Activated CD4-positive, alpha-beta T cell treated with anti-CD3 and anti-CD28 coated beads, Interleukin-2, Interleukin-6, amounts not matched to agents 100 ng/mL and 50 ng/mL, durations not matched to agents 16 hours and 8 hours (primary cell): ENCODE measurements around the gene GJC1.
"Not testable (repeated sequence)": the region's sequence is repeated elsewhere in the genome, so short reads cannot be mapped to it uniquely, and the experiment has no call there.

Experiments used
- DNase-seq: peaks from one replicate; pipeline ENCODE4 v3.0.0-alpha.2; 2020

The GJC1 gene

DNA sequence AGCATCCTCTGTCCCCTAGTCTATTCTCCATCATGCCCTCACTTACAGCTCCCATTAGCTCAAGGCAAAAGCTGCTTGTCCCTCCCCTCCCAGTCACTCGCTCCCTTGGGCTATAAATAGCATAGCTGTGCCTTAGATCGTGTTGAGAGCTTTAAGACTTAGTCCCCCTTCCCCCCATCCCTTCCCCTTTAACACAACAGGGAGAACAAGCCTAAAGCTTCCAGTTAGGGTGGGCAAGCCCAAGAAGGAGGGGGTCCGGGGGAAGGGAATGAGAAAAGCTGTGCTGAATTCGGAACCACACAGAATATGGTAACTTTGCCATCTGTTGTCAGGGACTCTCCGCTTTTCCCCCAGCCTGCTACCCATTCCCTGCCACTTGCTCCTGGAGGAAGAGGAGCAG, 12.7 kb upstream of the GJC1 start:
- no peak for DNase-seq

DNA sequence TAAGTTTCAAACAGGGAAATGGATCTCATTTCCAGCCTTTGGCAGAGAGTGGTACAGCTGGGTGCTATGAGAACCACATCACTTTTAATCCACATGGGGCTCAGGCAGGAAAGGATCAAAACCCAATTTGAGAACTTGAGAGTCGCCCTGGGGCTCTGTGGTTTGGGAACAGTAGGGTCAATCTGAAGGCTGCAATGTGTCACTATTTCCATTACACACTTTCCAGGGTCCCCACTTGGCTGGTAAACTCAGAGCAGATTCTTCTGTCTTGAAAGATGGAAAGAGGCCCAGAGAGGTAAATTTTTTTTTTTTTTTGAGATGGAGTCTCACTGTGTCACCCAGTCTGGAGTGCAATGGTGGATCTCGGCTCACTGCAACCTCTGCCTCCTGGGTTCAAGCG, 10.8 kb upstream of the GJC1 start:
- DNase-seq: no peak

DNA sequence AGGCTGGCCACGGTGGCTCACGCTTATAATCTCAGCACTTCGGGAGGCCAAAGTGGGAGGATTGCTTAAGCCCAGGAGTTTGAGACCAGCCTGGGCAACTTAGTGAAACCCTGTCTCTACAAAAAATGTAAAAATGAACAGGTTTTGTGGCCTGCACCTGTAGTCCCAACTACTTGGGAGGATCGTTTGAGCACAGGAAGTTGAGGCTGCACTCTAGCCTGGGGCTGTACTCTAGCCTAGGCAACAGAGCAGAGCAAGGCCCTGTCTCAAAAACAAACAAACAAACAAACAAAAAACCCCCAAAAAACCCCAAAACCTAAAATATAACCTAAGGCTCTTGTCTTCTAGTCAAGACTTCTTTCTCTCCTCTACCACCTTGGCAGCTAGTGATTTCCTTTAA, 10.2 kb upstream of the GJC1 start:
- no peak for DNase-seq

DNA sequence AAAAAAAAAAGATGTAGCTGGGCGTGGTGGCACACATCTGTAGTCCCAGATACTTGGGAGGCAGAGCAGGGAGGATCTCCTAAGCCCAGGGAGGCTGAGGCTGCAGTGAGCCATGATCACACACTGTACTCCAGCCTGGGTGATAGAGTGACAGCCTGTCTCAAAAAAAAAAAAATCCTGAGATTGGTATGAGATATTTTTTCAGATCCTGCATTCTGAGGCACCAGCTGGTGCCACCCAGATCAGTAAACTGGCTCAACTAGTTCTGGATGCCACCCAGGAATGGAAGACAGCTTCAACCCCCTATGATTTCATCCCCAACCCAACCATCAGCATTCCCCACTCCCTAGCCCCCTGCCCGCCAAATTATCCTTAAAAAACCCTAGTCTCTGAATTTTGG, 7.1 kb upstream of the GJC1 start:
- DNase-seq: no peak

DNA sequence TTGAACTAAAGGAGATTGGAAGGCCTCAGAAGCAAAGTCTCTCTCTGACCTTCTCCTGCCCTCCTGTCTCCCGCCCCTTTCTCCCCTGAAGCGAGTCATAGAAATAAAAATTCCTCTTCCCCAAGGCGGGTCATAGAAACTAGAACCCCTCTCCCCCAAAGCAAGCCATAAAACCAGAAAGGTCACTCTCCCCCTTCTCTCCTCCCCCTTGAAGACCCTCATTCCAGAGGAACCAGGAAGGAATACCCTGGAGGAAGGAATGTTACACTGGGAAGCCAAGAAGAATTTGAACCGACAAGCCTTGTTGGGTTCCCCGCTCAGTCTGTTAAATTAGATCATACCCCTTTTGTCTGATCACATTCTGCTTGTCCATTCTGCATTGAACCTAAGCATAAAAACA, 2.7 kb upstream of the GJC1 start:
- DNase-seq: no peak

DNA sequence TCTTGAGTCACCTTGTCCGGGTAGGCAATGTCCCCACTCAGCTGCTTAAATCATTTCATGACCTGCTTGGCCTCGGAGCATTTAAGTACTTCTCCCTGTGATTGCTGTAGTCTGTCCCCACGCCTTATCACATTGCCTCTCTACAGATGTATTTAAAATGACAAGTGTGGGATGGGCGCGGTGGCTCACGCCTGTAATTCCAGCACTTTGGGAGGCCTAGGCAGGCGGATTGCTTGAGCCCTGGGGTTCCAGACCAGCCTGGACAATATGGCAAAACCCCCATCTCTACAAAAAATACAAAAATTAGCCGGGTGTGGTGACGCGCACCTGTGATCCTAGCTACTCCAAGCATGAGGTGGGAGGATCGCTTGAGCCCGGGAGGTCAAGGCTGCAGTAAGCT, 1.3 kb upstream of the GJC1 start:
- DNase-seq: no peak

DNA sequence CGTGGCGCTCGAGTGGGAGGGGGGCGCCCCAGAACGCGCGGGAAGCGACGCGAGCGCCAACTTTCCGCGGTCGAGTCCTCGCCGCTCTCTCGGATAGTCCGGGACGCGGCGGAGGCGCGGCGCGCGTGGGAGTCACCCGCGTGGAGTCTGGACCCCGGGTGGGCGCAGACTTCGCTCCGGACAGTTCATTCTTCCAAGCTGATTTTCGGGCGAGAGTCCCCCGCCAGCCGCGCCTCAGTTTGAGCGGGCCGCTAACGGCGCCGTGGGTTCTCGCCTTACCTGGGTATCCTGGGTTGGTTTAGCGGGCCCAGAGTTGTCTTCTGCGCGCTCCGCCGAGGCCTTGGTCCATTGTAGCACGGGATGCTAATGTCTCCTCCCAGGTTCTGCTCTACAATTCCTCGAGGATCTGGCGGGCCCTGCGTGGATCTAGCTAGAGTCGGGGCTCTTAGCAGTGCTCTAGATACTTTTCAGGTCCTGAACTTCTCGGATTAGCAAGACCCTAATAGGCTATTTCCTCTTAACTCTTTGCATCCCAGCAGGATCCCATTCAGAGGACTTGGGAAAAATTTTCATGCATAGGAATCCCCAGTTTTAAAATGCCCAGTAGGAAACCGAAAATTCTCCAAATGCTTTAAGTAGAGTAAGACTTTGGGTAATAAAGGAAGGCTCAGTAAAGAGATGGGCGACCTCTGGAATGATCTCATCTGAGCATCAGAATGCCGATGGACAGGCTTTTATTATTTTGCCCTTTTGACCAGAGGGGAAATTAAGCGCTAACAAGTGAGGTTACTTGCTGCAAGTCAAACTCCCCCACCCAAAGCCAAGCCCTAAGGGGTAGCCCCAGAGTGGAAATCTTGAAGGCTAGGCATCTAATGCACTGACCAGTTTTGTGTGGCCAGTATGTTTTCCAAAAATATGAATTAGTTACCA, 537 bp upstream of the GJC1 start:
- no peak for DNase-seq

DNA sequence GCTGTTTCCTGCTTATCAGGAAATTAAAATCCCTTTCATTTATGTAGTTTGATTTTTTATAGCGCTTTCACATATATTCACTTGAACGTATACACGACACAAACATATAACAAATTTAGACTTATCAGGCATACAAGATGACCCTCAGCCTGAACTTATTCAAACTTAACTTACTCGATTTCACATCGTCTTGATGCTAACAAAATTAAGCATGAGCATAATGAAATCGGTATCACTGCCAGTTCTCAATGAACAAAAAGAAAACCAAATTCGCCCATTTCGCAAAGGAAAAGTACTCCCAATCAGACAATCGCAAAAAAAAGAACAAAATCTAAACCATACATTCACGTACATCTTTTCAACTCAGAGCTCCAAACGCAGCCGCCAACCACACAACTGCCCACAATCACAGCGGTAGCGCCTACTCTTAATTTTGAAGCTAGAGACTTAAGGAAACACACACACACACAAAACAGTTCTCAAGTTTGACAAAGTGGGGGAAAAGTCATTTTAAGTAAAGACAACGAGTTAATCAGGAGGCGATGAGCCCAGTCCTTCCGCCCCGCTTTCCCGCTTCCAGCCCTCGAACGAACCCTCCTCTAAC, 1.1 kb downstream of the GJC1 start:
- DNase-seq: no peak

DNA sequence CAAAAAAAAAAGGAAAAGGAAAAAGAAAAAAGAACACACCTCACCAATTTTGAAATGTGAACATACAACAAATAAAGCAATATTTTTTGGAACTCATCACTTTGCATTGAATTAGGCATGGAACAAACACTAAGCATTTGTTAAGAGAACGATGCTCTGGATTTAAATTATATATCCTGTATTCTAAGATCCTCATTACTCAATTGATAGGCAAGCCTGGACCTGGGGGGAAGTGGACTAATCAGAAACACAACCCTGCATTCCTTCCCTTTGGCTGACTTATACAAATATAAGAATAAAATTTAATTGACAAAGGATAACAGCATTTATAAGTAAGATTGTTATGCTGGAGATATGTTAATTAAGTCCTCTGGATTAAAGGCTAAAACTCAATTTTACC, 2.2 kb downstream of the GJC1 start:
- DNase-seq: no peak

DNA sequence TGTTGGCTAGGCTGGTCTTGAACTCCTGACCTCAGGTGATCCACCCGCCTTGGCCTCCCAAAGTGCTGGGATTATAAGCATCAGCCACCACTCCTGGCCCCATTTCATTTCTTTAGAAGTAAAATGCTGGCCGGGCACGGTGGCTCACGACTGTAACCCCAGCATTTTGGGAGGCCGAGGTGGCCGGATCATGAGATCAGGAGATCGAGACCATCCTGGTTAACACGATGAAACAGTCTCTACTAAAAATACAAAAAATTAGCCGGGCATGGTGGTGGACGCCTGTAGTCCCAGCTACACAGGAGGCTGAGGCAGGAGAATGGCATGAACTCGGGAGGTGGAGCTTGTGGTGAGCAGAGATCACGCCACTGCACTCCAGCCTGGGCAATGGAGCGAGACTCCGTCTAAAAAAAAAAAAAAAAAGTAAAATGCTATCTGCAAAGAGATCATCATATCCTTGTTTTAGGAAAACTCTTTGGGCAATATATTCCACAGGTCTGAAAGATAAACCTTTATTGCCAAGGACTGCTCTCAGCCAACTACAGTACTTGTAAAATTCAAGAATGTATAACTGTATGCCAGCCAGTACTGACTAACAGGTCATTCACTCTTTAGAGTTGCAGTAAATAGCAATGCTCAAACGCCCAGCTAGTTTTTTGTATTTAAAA, 3.8 kb downstream of the GJC1 start:
- no peak for DNase-seq

DNA sequence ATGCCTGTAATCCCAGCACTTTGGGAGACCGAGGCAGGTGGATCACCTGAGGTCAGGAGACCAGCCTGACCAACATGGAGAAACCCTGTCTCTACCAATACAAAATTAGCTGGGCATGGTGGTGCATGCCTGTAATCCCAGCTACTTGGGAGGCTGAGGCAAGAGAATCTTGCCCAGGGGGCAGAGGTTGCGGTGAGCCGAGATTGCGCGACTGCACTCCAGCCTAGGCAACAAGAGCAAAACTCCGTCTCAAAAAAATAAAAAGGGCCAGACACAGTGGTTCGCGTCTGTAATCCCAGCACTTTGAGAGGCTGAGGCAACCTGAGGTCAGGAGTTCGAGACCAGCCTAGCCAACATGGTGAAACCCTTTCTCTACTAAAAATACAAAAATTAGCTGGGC, 4.9 kb downstream of the GJC1 start:
- DNase-seq: not testable (repeated sequence)

DNA sequence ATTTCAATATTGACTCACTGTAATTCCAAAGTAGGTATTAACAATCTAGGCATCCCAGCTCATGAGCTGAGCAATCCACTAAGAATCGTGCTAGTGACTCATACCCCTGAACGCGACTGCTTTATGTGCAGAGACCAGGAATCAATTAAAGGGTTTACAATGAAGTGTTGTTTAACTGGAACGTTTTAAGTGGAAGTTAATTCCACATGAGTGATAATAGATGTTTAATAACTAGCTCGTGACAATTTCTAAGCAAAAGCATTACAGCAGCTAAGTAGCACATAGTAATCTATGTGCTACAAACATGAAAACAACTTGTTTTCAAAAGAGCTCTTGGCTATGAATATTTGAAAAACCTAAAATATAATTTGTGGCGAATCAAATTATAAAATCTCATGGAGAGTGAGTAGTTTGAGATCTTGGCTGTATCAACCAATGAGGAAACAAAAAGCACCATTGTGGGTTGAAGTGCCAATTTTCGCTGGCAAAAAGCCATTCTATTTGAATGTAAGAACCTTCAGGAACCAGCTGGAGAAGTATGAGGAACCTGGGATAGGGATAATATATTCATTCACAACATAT, 9.4 kb downstream of the GJC1 start:
- no peak for DNase-seq

DNA sequence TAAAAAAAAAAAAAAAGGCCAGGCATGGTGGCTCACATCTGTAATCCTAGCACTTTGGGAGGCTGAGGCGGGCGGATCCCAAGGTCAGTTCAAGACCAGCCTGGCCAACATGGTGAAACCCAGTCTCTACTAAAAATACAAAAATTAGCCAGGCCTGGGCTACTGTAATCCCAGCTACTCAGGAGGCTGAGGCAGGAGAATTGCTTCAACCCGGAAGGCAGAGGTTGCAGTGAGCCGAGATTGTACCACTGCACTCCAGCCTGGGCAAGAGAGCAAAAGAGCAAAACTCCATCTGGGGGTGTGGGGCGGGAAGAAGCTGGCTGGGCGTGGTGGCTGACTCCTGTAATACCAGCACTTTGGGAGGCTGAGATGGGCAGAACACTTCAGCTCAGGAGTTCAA, 11.6 kb downstream of the GJC1 start:
- not testable (repeated sequence) for DNase-seq

DNA sequence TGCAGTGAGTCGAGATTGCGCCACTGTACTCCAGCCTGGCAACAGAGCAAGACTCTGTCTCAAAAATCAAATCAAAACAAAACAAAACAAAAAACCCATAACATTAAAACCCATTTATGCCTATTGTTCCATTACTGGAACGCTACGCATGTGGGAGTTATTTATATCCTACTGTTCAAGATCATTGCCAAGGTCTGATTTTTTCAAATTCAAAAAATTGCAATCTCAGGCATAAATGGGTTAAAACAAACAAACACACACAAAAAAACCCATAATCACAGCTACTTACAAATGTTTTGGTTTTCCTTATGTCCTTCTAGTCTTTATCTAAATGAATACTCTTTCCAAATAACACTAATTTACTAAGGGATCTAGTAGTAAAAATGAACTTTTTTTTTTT, 17.8 kb downstream of the GJC1 start:
- no peak for DNase-seq

DNA sequence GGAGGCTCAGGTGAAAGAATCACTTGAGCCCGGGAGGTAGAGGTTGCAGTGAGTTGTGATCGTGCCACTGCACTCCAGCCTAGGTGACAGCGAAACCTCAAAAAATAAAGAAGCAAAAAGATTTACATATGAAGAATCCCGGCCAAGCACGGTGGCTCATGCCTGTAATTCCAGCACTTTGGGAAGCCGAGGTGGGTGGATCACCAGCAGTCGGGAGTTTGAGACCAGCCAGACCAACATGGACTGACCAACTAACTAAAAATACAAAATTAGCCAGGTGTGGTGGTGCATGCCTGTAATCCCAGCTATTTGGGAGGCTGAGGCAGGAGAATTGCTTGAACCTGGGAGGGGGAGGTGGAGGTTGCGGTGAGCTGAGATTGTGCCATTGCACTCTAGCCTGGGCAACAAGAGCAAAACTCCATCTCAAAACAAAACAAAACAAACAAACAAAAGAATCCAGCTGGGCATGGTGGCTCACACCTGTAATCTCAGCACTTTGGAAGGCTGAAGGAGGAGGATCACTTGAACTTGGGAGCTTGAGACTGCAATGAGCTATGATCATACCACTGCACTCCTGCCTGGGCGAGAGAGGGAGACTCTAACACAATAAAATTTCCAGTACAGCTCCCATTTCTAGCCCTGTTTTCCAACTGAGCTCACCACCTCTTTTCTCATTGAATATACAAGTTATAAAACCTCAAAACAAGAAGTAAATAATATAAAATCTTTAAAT, 21.3 kb downstream of the GJC1 start:
- DNase-seq: not testable (repeated sequence)

DNA sequence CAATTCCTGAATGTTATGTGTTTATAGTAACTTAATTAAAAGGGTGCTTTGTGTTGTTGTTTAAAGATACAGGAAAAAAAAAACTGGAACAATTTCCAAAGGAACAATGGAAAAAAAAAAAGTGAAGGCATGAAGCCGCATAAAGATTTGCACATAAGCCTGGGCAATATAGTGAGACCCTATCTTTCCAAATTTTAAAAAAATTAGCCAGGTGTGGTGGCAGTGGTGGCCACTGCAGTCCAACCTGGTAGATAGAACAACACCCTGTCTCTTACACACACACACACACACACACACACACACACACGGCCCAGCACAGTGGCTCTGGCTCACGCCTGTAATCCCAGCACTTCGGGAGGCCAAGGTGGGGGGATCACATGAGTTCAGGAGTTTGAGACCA, 21.9 kb downstream of the GJC1 start:
- DNase-seq: no peak

DNA sequence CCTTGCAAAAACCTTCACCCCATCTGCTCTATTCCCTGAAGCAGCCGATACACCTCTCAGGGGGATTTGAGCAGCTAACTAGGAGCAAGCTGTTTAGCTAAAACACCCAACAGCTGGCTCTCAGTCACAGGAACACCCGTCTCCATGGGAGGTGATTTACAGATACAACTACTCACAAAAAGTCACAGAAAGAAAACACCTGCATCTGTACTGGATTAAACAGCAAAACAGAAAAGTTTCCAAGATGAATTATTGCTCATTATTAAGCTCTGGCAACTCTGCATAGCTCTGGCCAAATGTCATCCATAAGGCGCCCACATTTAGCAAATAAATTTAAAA, 22.3 kb downstream of the GJC1 start:
- no peak for DNase-seq

DNA sequence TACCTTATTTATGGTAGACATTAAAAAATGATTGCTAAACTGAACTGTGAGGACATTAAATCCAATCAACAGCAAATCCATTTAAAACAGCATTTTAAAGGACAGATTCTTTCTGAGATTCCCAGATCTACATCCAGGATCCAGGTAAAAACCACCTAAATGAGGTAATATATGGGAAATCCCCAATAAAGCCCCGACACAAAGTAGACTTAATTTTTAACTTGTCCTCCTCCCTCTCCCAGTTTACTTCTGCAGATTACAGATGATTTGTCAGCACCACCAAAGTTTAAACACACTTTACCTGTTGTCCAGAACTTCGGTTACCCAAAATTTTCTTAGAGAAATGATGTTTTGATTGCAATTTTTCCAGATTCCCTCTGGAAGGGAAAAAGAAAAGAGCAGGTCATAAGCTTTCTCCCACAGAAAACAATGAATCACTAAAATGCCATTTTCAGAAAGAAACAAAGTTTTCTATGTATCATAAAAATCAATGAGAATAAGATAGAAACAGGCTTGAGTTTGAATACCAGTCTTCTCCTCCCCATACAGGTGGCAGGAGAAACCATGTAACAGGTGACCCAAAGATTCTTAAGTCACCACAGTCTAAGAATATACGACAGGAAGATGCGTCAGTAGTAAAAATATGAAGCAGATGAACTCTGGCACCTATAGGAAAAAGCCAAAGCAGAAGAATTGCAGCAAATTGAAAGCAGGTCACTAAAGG, 22.8 kb downstream of the GJC1 start:
- no peak for DNase-seq

DNA sequence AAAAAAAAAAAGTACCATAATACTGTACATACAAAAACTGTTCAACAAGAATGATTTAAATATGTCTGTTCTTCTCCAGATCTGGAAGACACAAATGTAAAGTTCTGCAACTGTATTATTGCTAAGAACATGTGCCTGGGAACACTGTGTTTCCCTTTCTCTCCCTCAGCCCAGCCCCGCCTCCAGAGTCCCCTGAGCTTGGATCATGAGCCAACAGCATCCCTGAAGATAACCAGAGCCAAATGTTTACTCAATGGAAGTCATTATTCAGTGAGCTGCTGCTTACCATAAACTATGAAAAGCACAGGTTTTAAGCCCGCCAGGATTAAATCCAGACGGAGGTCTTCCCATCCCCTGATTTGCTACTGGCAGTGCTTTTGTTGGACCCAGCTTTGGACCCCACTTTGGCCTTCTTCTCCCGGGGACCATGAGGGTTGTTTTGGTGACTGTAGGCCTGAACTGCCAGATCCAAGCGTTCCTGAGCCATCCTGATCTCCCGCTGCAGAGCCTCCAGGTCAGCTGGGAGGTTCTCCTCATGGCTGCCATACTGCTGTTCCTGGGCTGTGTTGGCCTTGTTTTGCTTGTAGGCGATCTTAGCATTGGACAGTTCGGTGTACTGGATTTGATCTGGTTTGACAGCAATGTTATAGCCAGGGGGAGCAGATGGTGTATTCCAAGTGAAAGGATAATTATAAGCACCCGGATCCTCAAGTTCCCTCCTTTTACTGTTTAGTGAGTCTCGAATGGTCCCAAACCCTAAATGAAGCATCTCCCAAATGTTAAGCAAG, 25.6 kb downstream of the GJC1 start:
- DNase-seq: no peak

DNA sequence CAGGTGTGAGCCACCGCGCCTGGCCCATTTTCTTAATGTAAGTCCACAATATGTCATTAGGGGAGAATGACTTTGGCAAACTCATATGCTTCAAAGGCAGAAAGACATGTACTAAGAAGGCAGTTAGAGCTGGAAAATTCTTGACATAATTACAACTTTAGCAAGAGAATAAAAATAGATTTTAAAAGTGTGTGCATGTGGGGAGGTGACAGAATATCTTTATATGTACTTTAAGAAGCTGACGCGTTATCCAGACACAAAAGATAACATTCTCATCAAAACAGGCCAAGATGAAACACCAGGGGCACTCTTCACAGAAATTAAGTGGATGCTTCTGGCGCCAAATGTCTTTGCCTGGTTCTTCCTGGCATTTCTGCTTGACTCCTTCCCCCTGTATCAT, 28.2 kb downstream of the GJC1 start:
- no peak for DNase-seq

DNA sequence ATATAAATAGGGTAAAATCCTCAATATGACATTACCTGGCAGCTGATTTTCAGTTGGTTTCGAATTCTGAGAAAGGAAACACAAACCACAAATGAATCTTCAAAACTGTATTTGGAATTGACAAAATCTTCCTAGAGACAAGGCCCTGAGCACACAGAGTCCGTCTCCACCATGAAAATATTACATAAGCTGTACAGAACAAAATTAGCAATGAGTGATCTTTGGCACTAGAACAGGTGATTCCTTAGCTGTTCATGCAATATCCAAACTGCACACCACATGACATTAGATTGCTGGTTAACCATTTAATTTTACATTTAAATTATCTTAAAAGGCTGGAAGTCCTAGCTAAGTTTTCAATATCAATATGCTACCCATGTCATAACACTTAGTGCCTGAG, 31.7 kb downstream of the GJC1 start:
- DNase-seq: no peak

DNA sequence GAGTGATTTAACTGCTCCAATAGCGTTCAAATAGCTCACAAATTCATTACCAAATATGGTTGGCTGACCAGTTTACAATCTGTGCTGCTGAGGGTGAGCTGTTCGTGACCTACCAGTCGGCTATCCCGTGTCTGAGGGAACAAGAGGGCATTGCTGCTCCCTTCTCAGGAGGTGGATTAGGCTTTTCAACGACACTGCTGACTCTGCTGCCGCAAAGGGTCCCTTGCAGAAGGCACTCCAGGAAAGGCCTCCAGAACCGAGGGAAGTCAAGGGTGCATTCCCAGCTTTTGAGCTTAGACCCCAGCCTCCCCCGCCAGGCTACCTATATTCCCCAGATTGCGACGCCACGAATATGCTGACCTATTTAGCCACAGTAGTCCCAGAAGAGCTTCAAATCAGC, 32.3 kb downstream of the GJC1 start:
- no peak for DNase-seq
